ENCODE results near the gene PSMC2. TPM values are rescaled to one million over a fixed set of nuclear protein-coding genes. Genes with fewer than 3 reads are reported as not detected.

The PSMC2 gene
- total RNA-seq, 1 experiment from 2014 or later: 200 TPM

GRCh38 chr7:103346396-103346795 lies 1.0 kb upstream of the PSMC2 start:
- Mint-ChIP-seq H3K36me3 (ENCODE audit: insufficient read depth, unreplicated experiment) (peaks cover 53% of the 10 kb centered on the region), H3K4me1 (ENCODE audit: low read depth, unreplicated experiment) (peaks cover 33% of the 10 kb centered on the region), H3K27me3 (ENCODE audit: insufficient read depth, unreplicated experiment) (no peaks in the 10 kb centered on the region), H3K27ac (ENCODE audit: unreplicated experiment) (no peak overlapping the region), H3K4me3 (ENCODE audit: unreplicated experiment) (peak overlapping the region; percentile 92), H3K9me3 (ENCODE audit: unreplicated experiment) (no peaks in the 10 kb centered on the region)
- ChIA-PET POLR2A (interaction anchor here (0.6 kb wide), 1 partner anchor 557 kb away, joined by 3 read pairs; no protein-coding TSS in a partner anchor), CTCF (no interaction called here)
- DNase-seq: no peak
- no peaks in the 10 kb centered on the region for H3K27me3 ChIP-seq (replicated peaks; ENCODE audit: control insufficient read depth, insufficient read depth, low read length)
- peaks cover 25% of the 10 kb centered on the region; the same call in 1 of the 2 replicates for H3K4me1 ChIP-seq
- intact Hi-C loops (cut with micrococcal nuclease; ENCODE audit: unreplicated experiment): no loop called here
- no peak for TF ChIP-seq CTCF (IDR thresholded peaks at IDR 0.05; ENCODE audit: insufficient read depth in 1 of 2, low read depth in 1 of 2, low read length in 1 of 2, severe bottlenecking in 1 of 2, unreplicated experiment in 1 of 2)
- H3K9me3 ChIP-seq: no peaks in the 10 kb centered on the region
- H3K4me3 ChIP-seq (ENCODE audit: low read depth, low read length): no peak overlapping the region
- no TSS peak for BruUV-seq (replicated peaks)
- peaks cover 2% of the 10 kb centered on the region for H3K36me3 ChIP-seq (ENCODE audit: control insufficient read depth, insufficient read depth, low read length)

DNA sequence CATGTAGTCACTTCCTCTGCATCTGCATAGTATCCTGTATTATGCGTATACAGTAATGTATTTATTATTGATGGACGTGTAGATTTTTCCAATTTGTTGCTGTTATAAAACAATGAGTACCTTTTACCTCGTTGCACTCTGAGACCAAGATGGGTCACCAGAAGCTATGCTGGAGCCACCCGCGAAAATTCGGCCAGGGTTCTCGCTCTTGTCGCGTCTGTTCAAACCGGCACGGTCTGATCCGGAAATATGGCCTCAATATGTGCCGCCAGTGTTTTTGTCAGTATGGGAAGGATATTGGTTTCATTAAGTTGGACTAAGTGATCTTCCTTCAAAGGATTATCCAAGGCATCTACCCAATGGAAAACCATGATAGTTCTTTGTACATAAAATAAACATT lies 1.0 kb downstream of the PSMC2 start:
- intact Hi-C loops (cut with micrococcal nuclease; ENCODE audit: unreplicated experiment): no loop called here
- H3K4me3 ChIP-seq (ENCODE audit: low read depth, low read length): peak overlapping the region; percentile 87
- POLR2A ChIA-PET: no interaction called here
- BruUV-seq (replicated peaks): no TSS peak
- no peaks in the 10 kb centered on the region for H3K9me3 ChIP-seq
- Mint-ChIP-seq H3K27me3 (ENCODE audit: insufficient read depth, unreplicated experiment) (no peaks in the 10 kb centered on the region), H3K9me3 (ENCODE audit: unreplicated experiment) (no peaks in the 10 kb centered on the region), H3K4me1 (ENCODE audit: low read depth, unreplicated experiment) (peaks cover 33% of the 10 kb centered on the region), H3K27ac (ENCODE audit: unreplicated experiment) (peak overlapping the region; percentile 95), H3K36me3 (ENCODE audit: insufficient read depth, unreplicated experiment) (peaks cover 50% of the 10 kb centered on the region), H3K4me3 (ENCODE audit: unreplicated experiment) (peak overlapping the region; percentile 92)
- no peaks in the 10 kb centered on the region for H3K27me3 ChIP-seq (replicated peaks; ENCODE audit: control insufficient read depth, insufficient read depth, low read length)
- no peak for TF ChIP-seq CTCF (IDR thresholded peaks at IDR 0.05; ENCODE audit: insufficient read depth in 1 of 2, low read depth in 1 of 2, low read length in 1 of 2, severe bottlenecking in 1 of 2, unreplicated experiment in 1 of 2)
- peaks cover 2% of the 10 kb centered on the region for H3K36me3 ChIP-seq (ENCODE audit: control insufficient read depth, insufficient read depth, low read length)
- no peak for DNase-seq
- CTCF ChIA-PET: no interaction called here
- H3K4me1 ChIP-seq: peaks cover 21% of the 10 kb centered on the region; the same call in 1 of the 2 replicates

- H3K9me3 ChIP-seq: no peaks in the 10 kb centered on the region
- peaks cover 46% of the 10 kb centered on the region for H3K36me3 Mint-ChIP-seq (ENCODE audit: insufficient read depth, unreplicated experiment)
- DNase-seq: no peak
- peaks cover 33% of the 10 kb centered on the region for H3K4me1 Mint-ChIP-seq (ENCODE audit: low read depth, unreplicated experiment)
- peak overlapping the region; percentile 87 for H3K4me3 ChIP-seq (ENCODE audit: low read depth, low read length)
- BruUV-seq (replicated peaks): no TSS peak
- H3K27me3 Mint-ChIP-seq (ENCODE audit: insufficient read depth, unreplicated experiment): no peaks in the 10 kb centered on the region
- H3K4me1 ChIP-seq: peaks cover 21% of the 10 kb centered on the region; the same call in 1 of the 2 replicates
- H3K27me3 ChIP-seq (replicated peaks; ENCODE audit: control insufficient read depth, insufficient read depth, low read length): no peaks in the 10 kb centered on the region
- intact Hi-C loops (cut with micrococcal nuclease; ENCODE audit: unreplicated experiment): no loop called here
- H3K27ac Mint-ChIP-seq (ENCODE audit: unreplicated experiment): peak overlapping the region; percentile 95
- H3K36me3 ChIP-seq (ENCODE audit: control insufficient read depth, insufficient read depth, low read length): peaks cover 2% of the 10 kb centered on the region
- ChIA-PET CTCF (no interaction called here), POLR2A (no interaction called here)
- H3K4me3 Mint-ChIP-seq (ENCODE audit: unreplicated experiment): peak overlapping the region; percentile 92
- no peak for TF ChIP-seq CTCF (IDR thresholded peaks at IDR 0.05; ENCODE audit: insufficient read depth in 1 of 2, low read depth in 1 of 2, low read length in 1 of 2, severe bottlenecking in 1 of 2, unreplicated experiment in 1 of 2)
- H3K9me3 Mint-ChIP-seq (ENCODE audit: unreplicated experiment): no peaks in the 10 kb centered on the region
Observed at GRCh38 chr7:103348959-103349358, 1.5 kb downstream of the PSMC2 start.
